VCaP (cell line): ENCODE data around the gene LAMA3.

Experiments used
- H3K27ac ChIP-seq: fragments of 450-650 bp; 2 replicates; pipeline ENCODE4 v1.5.1; 2017
- CTCF ChIP-seq: fragments of 450-650 bp; conservative IDR thresholded peaks from 2 replicates; pipeline ENCODE4 v1.5.1; 2017; ENCODE audit warnings: mild to moderate bottlenecking, moderate library complexity

The LAMA3 gene

DNA sequence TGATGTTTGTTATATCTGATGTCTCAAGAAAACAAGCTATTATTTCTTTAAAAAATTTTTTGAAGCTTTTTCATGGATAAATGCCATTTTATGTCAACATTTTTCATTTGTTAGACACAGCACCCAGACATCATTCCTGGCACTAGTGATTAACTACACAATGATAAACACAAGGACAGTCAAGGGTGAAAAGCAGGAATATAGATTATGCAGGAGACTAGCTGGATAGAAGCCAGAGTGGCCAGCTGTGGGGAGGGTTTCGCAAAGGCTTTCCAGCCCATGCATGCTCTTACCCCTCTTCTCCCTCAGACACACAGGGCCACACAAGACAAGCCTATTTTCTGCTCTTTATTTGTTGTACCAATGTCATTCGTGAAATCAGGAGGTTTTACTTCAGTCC lies 198.2 kb downstream of the LAMA3 start:
- no peak for TF ChIP-seq CTCF
- H3K27ac ChIP-seq: no peak overlapping the region

GRCh38 chr18:23888881-23889280 lies 199.6 kb downstream of the LAMA3 start:
- no peak overlapping the region for H3K27ac ChIP-seq
- no peak for TF ChIP-seq CTCF

DNA sequence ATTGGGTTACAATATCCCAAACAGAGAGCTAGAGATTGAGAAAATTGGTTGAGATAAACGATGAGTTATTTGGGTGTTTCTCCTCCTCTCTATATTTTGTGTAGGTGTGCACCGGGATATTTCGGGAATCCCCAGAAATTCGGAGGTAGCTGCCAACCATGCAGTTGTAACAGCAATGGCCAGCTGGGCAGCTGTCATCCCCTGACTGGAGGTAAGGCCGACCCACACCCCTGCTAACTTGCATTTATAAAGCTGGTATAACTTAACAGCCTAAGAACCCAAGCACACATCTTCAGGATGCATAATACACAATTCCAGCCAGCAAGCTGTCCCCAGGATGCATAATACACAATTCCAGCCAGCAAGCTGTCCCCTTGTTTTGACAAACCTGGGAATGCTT lies 200.7 kb downstream of the LAMA3 start:
- no peak for TF ChIP-seq CTCF
- H3K27ac ChIP-seq: no peak overlapping the region

DNA sequence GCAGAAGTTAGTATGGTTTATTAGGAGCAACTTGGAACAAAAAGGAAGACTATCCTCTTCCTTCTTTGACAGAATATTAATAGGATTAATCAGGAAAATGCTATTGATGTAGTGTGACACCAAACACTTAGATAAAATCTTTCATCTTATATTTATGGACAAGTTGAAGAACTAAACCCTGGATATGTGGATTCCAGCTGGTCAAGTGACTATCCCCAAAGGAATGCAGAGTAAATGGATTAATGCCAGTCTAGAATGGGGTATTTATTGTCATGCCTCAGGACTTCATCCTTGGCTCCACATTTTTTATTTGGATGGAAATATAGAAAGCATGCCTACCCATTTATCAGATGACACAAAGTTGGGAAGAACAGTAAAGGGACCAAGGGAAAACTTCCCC lies 201.3 kb downstream of the LAMA3 start:
- no peak overlapping the region for H3K27ac ChIP-seq
- TF ChIP-seq CTCF: no peak

DNA sequence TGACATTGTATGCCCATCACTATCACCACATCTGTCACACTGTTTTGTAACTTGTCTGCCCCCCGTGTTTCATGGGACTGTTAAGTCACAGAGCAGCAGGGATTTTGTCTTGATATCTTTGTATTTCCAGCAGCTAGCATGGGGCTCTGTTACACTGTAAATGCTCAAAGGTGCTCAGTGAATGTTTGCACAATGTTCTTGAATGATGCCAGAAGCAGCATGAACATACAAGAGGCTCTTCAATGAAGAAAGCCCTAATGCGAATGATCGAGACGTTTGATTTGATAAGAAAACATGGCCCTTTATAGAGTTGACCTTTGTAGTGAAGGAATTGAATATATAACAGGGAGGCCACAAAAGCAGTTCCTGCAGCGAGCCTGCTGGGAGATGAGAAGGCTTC lies 204.4 kb downstream of the LAMA3 start:
- no peak for TF ChIP-seq CTCF
- no peak overlapping the region for H3K27ac ChIP-seq

DNA sequence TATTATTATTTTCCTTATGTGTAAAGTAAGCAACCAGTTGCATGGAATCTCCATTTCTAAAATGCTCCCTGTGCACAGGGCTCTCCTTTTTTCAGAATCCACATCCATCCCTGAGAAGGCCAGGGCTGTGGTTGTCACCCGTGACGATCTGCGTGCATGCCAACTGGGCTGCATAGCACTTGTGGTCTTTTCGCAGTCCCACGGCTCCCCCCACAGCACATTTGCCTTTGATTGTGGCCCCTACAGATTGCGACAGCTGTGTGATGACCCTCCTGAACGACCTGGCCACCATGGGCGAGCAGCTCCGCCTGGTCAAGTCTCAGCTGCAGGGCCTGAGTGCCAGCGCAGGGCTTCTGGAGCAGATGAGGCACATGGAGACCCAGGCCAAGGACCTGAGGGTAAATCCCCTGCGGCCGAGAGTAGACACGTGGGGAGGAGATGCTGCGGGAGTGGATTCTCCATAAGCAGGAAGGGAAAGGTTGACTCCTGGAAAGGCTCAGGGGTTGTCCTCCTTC lies 205.5 kb downstream of the LAMA3 start:
- H3K27ac ChIP-seq: no peak overlapping the region

DNA sequence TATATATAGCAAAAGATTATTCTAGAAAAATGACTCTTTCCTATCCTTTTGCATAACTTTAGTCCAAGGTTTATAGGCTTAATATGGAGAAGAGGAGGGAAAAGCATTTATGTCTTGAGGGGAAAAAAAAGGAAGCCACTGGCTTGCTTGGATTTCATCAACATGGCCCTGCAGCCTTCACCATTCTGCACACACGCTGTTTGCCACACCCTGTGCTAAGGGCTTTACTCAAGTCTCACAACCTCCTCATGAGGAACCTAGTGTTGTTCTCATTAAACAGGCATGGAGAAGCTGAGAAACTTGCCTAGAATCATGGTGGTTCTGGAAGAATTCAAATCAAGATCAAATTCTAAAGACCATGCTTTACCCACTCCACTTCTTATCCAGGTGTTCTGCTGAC lies 208.0 kb downstream of the LAMA3 start:
- TF ChIP-seq CTCF: no peak
- H3K27ac ChIP-seq: no peak overlapping the region

More for the DNA sequence above, 205.5 kb downstream of the LAMA3 start:
- no peak for TF ChIP-seq CTCF
